NCI-H1417 (cell line): ENCODE measurements around the gene RIMBP2.

ENCODE experiments used
- DNase-seq, 3 experiments: peaks; one replicate each; lab custom pipeline; 2025; lab: John Stamatoyannopoulos, UW

Gene RIMBP2

GRCh38 chr12:130568501-130568900 lies 147.6 kb downstream of the RIMBP2 start:
- DNase-seq: no peak

GRCh38 chr12:130568041-130568440 lies 148.1 kb downstream of the RIMBP2 start:
- DNase-seq: no peak

GRCh38 chr12:130566446-130567155 lies 149.5 kb downstream of the RIMBP2 start:
- DNase-seq: no peak

- no peak for DNase-seq
These were observed 150.9 kb downstream of the RIMBP2 start for GRCh38 chr12:130565189-130565588.

GRCh38 chr12:130563323-130563722 lies 152.8 kb downstream of the RIMBP2 start:
- peak in 1 of 3 experiments; percentile 14 for DNase-seq

GRCh38 chr12:130562716-130563115 lies 153.4 kb downstream of the RIMBP2 start:
- no peak for DNase-seq

- DNase-seq: no peak
These were observed 155.8 kb downstream of the RIMBP2 start for GRCh38 chr12:130560321-130560720.

- no peak for DNase-seq
These were observed 156.3 kb downstream of the RIMBP2 start for GRCh38 chr12:130559806-130560205.

- DNase-seq: peak; percentile 57 to 81 (median 61)
These were observed 158.0 kb downstream of the RIMBP2 start for GRCh38 chr12:130557886-130558765.

- DNase-seq: no peak
These were observed 158.9 kb downstream of the RIMBP2 start for GRCh38 chr12:130557201-130557600.

- no peak for DNase-seq
These were observed 159.5 kb downstream of the RIMBP2 start for GRCh38 chr12:130556486-130557055.

GRCh38 chr12:130555628-130556485 lies 160.2 kb downstream of the RIMBP2 start:
- peak; percentile 87 to 97 (median 88) for DNase-seq

- peak in 2 of 3 experiments; percentile 33 to 63 for DNase-seq
These were observed 160.9 kb downstream of the RIMBP2 start for GRCh38 chr12:130555221-130555620.

GRCh38 chr12:130552483-130552996 lies 163.6 kb downstream of the RIMBP2 start:
- DNase-seq: no peak

- DNase-seq: no peak
These were observed 166.7 kb downstream of the RIMBP2 start for GRCh38 chr12:130549361-130549760.

- DNase-seq: no peak
These were observed 168.5 kb downstream of the RIMBP2 start for GRCh38 chr12:130547480-130548155.

GRCh38 chr12:130546494-130546893 lies 169.6 kb downstream of the RIMBP2 start:
- no peak for DNase-seq

GRCh38 chr12:130545475-130545874 lies 170.6 kb downstream of the RIMBP2 start:
- DNase-seq: no peak

- no peak for DNase-seq
These were observed 175.7 kb downstream of the RIMBP2 start for GRCh38 chr12:130540376-130540775.

- no peak for DNase-seq
These were observed 177.6 kb downstream of the RIMBP2 start for GRCh38 chr12:130538343-130539095.
